ENCODE measurements around the gene PARP6. TPM values are rescaled to one million over a fixed set of nuclear protein-coding genes. Genes with fewer than 3 reads are reported as not detected.

PARP6 gene
- total and polyA plus RNA-seq, 8 donors = 31.1 to 178 (median 44.0) TPM

DNA sequence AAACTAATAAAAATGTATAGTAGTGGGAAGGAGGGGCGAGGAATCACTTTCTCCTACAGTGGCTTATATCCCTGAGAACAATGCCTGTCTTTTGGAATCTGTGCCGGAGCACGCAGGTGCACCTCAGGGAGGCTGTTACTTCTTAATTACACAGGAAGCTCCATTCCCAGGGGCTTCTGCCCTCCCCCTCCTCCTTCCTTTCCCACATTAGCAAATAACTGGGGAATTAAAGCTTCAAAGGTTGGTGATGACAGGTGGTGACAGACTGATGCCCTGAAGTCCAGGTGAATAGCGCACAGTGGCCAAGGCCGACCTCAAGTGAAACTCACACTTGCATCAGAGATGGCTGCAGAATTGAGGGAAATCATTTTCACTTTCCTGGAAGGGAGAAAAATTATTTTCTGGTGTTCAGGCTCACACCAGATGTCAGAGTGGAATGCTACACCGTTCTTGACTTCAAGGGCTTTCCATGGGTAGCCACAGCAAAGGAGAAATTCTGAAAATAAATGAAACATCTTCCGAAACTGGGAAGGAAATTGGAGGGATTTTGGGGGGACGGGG is 78.4 kb downstream of the PARP6 start:
- Histone ChIP-seq H3K27me3 (peaks cover 0 to 3% (median 0%) of the 10 kb centered on the region in 4 donors), H3K9me3 (no peaks in the 10 kb centered on the region), H3K4me1 (no peaks in the 10 kb centered on the region), H3K4me3 (no peak overlapping the region), H3K27ac (no peak overlapping the region), H3K36me3 (no peaks in the 10 kb centered on the region)
- 72 to 73% methylated on average over 8 of the region's 8 CpGs for WGBS, 2 donors
- no peak for DNase-seq
- TF ChIP-seq, protein P1, sequence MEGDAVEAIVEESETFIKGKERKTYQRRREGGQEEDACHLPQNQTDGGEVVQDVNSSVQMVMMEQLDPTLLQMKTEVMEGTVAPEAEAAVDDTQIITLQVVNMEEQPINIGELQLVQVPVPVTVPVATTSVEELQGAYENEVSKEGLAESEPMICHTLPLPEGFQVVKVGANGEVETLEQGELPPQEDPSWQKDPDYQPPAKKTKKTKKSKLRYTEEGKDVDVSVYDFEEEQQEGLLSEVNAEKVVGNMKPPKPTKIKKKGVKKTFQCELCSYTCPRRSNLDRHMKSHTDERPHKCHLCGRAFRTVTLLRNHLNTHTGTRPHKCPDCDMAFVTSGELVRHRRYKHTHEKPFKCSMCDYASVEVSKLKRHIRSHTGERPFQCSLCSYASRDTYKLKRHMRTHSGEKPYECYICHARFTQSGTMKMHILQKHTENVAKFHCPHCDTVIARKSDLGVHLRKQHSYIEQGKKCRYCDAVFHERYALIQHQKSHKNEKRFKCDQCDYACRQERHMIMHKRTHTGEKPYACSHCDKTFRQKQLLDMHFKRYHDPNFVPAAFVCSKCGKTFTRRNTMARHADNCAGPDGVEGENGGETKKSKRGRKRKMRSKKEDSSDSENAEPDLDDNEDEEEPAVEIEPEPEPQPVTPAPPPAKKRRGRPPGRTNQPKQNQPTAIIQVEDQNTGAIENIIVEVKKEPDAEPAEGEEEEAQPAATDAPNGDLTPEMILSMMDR (IDR thresholded peaks at IDR 0.05) = no peak
- FAIRE-seq = no peak
- intact Hi-C loops (cut with DNase I) = no loop called here
- ATAC-seq = no peak

DNA sequence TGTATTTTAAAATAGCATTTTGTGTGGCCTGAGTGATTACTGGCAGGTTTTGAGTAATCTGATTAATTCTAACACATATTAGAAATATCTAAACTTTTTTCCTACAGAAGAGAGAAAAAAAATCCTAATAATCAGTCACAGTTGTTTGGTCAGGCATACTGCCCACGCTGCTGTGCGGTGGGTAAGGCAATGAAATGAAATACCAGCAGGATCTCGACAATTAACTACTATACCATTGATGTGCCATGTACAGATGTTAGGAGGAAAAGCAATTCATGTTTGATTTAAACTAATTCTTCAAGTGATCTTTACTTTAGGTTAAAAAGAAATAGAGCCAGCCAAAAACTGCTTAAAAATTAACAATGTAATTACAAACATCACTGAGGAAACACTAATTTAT is 79.9 kb downstream of the PARP6 start:
- Histone ChIP-seq H3K36me3 (no peaks in the 10 kb centered on the region), H3K4me3 (no peak overlapping the region), H3K4me1 (no peaks in the 10 kb centered on the region), H3K9me3 (no peaks in the 10 kb centered on the region), H3K27ac (no peak overlapping the region), H3K27me3 (peaks cover 0 to 11% (median 0%) of the 10 kb centered on the region in 4 donors)
- TF ChIP-seq, protein P1 (IDR thresholded peaks at IDR 0.05) = no peak
- intact Hi-C loops (cut with DNase I) = no loop called here
- FAIRE-seq (no peak), ATAC-seq (no peak), DNase-seq (no peak)
- 21 to 27% methylated on average over 3 of the region's 3 CpGs for WGBS, 2 donors

Other genes starting within 250 kb of the PARP6 start
- 10 to 100 TPM in 2 of 6 donors, 1 to 10 TPM in 4; 6.6 to 21.0 (median 9.1) TPM for gene MYO9A, start 154.4 kb downstream of the PARP6 start, total RNA-seq
- 1 to 10 TPM; 1.2 to 1.8 TPM for gene MYO9A, start 154.4 kb downstream of the PARP6 start, polyA plus RNA-seq
- 1 to 10 TPM in 5 of 6 donors, under 1 TPM in 1; 0.65 to 2.2 (median 1.6) TPM for gene SENP8, start 154.2 kb downstream of the PARP6 start, total RNA-seq
- gene SENP8, start 154.2 kb downstream of the PARP6 start, polyA plus RNA-seq = 1 to 10 TPM in 1 of 2 donors, under 1 TPM in 1; 0.49 to 1.4 TPM
- gene GRAMD2A, start 74.8 kb downstream of the PARP6 start, total RNA-seq = under 1 TPM in 1 of 6 donors, not detected in 5; 0.19 TPM
- under 1 TPM in 1 of 2 donors, not detected in 1; 0.28 TPM for gene GRAMD2A, start 74.8 kb downstream of the PARP6 start, polyA plus RNA-seq
- 100 to 1,000 TPM in 3 of 6 donors, 10 to 100 TPM in 3; 61.8 to 219 (median 110) TPM for gene PKM, start 41.4 kb downstream of the PARP6 start, total RNA-seq
- 100 to 1,000 TPM in 1 of 2 donors, 10 to 100 TPM in 1; 67.2 to 140 TPM for gene PKM, start 41.4 kb downstream of the PARP6 start, polyA plus RNA-seq
- 1 to 10 TPM in 1 of 6 donors, under 1 TPM in 5; 0.25 to 1.9 (median 0.61) TPM for gene CELF6, start 47.6 kb upstream of the PARP6 start, total RNA-seq
- 10 to 100 TPM in 1 of 2 donors, 1 to 10 TPM in 1; 4.1 to 13.6 TPM for gene CELF6, start 47.6 kb upstream of the PARP6 start, polyA plus RNA-seq
- gene HEXA, start 103.5 kb upstream of the PARP6 start, total RNA-seq = 10 to 100 TPM; 30.2 to 74.3 (median 39.9) TPM
- gene HEXA, start 103.5 kb upstream of the PARP6 start, polyA plus RNA-seq = 10 to 100 TPM; 72.8 to 76.0 TPM
- not detected for gene TMEM202, start 125.8 kb upstream of the PARP6 start, total RNA-seq
- gene TMEM202, start 125.8 kb upstream of the PARP6 start, polyA plus RNA-seq = not detected
- 10 to 100 TPM; 59.7 to 91.3 (median 68.8) TPM for gene ARIH1, start 201.8 kb upstream of the PARP6 start, total RNA-seq
- gene ARIH1, start 201.8 kb upstream of the PARP6 start, polyA plus RNA-seq = 10 to 100 TPM; 11.5 to 22.5 TPM

Data from pancreas (tissue), 10 donors.